HG02943 (cell line): Measurements from ENCODE around the gene RASA3.
"Not testable (repeated sequence)": the region's sequence is repeated elsewhere in the genome, so short reads cannot be mapped to it uniquely, and the experiment has no call there.

ENCODE experiments used
- ATAC-seq: cut with Tn5 transposase; IDR thresholded peaks from one replicate; pipeline ENCODE4 v1.9.1; 2021; ENCODE audit warnings: mild to moderate bottlenecking, low read depth, moderate library complexity; ENCODE audit not compliant: unreplicated experiment

The RASA3 gene

DNA sequence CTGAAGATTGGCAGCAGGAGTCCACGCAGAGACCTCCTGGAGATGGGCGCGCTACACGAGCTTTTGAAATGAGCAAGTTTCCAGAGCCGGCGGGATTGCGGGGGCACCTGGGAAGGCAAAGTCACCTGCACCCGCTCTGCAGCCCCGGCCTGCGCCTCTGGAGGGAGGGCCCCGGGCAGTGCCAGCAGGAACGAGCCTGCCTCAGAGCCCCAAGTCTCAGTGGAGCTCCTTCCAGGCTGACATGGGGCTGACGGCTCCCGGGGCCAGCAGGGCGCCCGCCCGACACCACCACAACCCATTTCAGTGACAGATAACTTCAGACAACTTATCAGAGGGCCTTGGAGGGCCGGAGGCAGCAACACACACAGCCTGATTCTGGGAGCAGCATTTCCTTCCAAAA is 45.0 kb downstream of the RASA3 start:
- ATAC-seq: no peak

GRCh38 chr13:114082849-114083645 is 49.4 kb downstream of the RASA3 start:
- no peak for ATAC-seq

DNA sequence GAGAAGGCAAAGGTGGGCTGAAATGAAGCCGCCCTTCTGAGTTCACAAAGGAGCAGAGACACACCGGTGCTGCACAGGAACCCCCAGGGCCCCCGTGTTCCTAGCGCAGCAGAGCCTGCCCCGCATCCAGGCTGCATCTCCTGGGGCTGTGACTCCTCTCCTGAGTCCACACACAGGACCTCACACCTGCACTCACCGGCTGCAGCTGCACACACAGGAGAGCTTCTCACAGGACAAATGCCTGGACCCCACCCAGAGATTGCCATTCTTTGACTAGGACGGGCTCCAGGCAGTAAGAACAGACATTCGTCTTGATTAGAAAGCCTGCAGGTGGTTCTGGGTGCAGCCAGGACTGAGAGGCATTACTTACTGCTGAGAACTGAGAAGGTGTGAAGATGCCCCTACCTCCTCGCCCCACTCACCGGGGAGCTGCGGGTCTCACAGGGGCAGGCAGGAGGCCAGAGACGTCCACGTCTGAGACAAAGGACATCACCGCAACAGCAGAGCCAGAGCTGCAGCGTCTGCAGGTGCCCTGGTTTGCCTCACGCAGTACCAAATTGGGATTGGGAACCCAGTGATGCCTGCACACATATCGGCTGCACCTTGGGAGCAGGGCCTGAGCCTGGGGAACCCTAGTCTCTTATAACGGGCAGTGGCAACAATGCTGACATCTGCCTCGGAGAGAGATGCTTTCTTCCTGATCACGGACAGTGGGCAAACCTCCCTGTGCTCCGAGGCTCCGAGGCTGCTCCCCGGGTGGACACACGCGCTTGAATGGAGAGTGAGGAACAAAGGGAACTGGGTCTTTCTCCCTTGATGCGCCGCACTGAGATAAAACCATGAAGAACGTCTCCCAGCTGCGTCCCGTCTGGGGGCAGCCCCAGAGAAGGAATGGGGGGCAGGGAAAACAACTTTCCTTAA is 50.4 kb downstream of the RASA3 start:
- ATAC-seq: no peak

DNA sequence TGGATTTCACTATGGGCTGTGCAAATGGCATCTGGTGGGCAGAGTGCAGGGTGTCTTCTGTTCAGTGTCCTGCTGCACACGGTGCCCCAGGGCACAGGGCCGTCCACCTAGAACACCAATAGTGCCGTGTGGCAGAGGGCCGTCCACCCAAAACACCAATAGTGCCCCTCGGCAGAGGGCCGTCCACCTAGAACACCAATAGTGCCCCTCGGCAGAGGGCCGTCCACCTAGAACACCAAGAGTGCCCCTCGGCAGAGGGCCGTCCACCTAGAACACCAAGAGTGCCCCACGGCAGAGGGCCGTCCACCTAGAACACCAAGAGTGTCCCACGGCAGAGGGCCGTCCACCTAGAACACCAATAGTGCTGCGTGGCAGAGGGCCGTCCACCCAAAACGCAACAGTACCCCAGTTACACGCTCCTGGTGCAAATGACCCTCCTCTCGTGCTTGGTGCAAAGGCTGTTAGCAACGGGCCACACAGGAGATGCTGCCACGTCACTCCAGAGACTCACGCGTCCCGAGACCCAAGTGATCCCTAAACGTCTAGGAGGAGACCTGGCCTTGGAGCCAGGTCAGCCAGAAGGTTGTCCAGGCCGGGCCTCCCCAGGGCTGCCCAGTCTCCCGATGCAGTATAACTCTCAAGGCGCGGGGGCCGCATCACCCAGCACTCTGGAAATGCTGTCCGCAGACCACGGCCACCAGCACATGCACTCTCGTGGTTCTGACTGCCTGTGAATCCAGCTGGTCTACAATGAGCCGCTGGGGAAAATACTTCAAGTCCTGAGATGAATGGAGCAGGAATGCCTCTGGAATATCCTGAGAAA is 51.5 kb downstream of the RASA3 start:
- ATAC-seq: no peak

- no peak for ATAC-seq
Measured at GRCh38 chr13:114079601-114080536, 52.6 kb downstream of the RASA3 start.

DNA sequence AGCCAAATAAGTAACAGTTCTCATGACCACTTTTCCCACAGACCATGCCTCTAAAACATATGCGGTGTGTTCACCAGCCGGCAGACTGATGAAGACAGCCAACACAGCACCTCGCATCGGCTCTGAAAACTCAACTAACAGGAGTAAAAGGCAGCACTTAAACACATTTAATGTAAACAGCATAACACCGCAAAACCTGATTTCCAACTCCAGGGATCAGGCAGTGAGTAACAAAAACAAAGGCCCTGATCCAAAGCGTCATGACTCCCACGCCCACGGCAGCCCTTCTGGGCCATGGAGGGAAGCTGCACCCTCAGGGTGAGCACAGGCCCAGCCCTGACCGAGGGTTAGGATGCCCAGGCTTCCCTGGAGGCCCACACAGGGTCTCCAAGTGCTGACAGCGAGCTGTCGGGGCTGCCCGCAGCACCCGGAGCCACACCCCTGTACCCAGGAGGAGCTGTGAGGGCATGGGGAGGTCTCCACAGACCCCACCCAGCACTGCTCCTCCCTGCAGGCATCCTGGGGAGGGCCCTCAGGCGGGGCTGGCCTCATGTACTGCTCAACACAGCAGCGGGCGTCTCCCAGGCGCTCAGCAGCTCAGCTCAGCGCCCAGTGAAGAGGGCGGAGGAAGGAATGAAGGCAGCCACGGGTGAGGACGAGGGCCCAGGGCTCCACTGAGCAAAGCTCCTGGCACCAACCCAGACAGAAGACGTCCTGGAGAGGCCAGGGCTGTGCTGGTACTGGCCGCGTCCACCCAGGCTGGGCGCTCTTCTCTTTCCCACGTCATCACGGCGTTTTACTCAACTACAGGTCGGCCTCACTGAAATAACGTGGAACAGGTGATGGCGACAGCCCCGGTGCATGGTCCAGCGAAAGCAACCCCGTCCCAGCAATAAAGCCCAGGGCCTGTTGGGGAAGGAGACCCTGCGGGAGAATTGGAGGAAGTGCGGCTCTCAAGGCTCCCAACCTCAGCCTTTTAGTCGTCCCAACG is 53.7 kb downstream of the RASA3 start:
- no peak for ATAC-seq

DNA sequence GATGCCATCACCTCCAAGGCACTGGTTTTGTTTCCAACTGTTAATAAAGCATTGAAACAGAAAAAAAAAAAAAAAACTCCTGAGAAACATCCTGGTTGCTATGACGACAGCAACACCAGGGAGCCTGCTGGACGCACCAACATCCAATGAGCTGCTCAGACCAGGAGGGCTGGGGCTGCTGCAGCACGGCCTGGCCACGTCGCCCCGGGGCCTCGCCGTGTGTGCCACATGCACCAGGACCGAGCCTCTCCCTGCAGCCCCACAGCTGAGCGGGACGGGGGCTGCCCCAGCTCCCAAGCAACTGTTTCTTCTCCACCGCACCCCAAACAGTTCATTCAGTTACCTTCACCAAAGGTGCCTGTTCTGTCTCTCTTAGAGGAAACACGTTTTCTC is 54.5 kb downstream of the RASA3 start:
- ATAC-seq: no peak

GRCh38 chr13:114077099-114077932 is 55.1 kb downstream of the RASA3 start:
- ATAC-seq: no peak

- ATAC-seq: no peak
Measured at GRCh38 chr13:114076329-114077090, 55.9 kb downstream of the RASA3 start.

GRCh38 chr13:114075811-114076210 is 56.6 kb downstream of the RASA3 start:
- ATAC-seq: not testable (repeated sequence)

DNA sequence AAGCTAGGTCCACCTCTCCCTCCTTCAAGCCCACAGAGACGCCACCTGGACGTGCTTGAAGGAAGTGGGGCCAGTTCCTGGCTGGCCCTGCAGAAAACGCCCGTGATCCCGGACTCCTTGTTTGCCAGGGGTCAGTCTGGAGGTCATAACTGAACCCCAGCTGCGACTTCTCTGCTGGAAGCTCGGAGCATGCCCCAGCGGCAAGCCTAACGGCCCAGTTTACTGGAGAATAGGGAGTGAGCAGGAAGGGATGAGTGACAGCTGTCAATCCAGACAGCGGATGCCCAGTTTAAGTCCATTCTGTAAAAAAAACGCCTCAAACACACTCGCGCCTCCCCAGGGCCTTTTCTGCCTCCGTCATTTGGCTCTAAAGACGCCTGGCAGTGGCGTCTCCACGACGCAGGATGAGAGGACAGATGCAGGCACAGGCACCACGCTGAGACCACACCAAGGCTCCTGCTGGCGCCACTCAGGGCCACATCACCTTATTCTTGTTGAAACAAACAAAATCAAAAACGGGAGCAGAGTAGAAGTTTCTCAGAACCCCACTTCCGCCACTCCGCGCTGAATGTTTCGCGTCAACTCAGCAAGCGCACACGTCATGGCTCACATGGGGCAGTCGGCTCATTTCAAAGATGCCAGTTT is 57.6 kb downstream of the RASA3 start:
- no peak for ATAC-seq

DNA sequence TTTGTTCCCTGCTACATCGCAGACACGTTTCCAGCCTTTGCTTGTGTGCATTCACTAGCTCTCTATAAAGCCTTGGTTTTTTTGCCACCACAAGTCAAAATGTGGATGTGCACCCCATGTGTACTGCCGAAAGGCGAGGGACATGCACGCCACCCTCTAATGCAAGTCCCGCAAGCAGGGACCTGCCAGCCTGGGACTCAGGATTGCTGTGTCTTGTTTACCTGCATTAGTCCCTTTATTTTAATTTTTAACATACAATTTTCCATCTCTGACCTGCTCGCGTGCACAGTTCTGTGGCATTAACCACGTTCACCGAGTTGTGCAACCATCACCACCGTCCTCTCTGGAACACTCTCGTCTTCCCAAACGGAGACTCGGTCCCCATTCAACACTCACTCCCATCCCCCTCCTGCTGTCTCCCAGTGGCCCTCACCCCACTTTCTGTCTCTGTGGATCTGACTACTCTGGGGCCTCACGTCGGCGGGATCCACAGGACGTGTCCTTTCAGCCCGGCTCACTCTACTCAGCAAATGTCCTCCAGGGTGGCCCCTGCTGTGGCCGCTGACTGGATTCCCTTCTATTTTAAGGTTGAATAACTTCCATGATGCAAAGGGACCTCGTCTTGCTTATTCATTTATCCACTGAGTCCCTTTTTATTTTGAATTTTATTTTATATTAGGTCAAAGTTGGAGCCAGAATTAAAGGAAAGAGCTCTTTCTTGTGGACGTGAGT is 58.4 kb downstream of the RASA3 start:
- no peak for ATAC-seq

GRCh38 chr13:114072421-114072820 is 60.0 kb downstream of the RASA3 start:
- ATAC-seq: no peak

DNA sequence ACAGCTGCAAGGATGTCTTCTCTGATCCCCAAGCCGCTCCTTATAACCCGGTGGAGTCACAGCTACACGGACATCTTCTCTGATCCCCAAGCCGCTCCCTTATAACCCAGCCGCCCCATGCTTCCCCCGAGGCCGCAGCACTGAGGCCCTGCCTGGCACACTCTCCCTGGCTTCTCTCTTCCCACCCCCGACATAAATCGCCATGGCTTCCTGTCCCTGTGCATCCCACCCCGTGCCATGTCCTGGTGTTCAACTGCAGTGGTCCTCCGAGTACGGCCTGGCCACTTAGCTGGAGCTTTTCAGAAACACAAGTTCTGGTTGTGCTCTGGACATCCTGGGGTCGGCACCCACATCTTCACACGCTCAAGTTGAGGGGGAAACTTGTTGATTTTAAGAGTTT is 60.4 kb downstream of the RASA3 start:
- ATAC-seq: no peak

DNA sequence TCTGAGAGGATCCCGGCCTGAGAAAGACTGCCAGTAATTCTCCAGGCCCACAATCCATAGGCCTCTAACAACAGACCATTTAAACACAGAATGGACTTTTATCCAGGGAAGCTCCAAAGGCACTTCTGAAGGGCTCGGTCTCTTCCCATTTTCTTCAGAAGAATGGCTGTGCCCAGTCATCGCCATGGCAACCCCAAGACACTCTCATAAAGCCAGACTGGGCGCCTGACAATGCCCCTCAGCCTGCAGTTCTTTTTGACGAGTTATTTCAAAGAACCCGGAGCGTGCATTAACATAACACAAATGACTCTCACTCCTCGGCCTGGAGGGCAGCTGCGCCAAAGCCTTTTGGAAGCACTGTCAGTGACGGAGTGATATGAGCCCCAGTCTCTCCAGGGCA is 61.0 kb downstream of the RASA3 start:
- no peak for ATAC-seq
